ENCODE results near the gene APOBEC4. TPM values are rescaled to one million over a fixed set of nuclear protein-coding genes. Genes with fewer than 3 reads are reported as not detected.

APOBEC4 gene
- total RNA-seq, 1 donor from 2014 or later, result not detected

DNA sequence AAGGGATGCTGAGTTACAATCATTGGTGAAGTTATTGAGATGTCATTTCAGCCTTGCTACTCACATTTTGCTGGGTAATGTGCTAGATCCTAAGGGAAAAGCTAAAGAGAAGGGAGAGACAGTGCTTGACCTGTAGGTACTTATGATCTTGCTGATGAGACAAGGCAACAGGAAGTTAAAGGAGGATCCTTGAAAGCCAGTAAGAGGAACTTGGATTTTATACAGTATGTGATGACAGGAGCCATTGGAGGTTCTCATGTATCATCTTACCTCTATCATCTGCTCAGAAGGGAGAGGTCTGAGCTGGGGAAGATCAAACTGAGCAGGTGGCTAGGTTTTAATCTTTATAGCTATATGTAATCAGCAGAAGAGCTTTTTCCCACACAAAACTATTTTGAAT lies 6.3 kb downstream of the APOBEC4 start:
- no peak overlapping the region for H3K27ac ChIP-seq
- Mint-ChIP-seq H3K36me3 (no peaks in the 10 kb centered on the region), H3K27me3 (ENCODE audit: insufficient read depth, low read depth) (no peaks in the 10 kb centered on the region), H3K27ac (no peak overlapping the region), H3K4me3 (no peak overlapping the region), H3K9me3 (no peaks in the 10 kb centered on the region), H3K4me1 (peaks cover 17% of the 10 kb centered on the region)
- H3K79me2 ChIP-seq (ENCODE audit: low read depth), result no peaks in the 10 kb centered on the region
- no peak for TF ChIP-seq EZH2 (IDR thresholded peaks at IDR 0.05)
- TF ChIP-seq EZH2phosphoT487 (IDR thresholded peaks at IDR 0.05), result no peak
- TF ChIP-seq, protein P1, sequence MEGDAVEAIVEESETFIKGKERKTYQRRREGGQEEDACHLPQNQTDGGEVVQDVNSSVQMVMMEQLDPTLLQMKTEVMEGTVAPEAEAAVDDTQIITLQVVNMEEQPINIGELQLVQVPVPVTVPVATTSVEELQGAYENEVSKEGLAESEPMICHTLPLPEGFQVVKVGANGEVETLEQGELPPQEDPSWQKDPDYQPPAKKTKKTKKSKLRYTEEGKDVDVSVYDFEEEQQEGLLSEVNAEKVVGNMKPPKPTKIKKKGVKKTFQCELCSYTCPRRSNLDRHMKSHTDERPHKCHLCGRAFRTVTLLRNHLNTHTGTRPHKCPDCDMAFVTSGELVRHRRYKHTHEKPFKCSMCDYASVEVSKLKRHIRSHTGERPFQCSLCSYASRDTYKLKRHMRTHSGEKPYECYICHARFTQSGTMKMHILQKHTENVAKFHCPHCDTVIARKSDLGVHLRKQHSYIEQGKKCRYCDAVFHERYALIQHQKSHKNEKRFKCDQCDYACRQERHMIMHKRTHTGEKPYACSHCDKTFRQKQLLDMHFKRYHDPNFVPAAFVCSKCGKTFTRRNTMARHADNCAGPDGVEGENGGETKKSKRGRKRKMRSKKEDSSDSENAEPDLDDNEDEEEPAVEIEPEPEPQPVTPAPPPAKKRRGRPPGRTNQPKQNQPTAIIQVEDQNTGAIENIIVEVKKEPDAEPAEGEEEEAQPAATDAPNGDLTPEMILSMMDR (IDR thresholded peaks at IDR 0.05), result no peak
- no peak for DNase-seq (ENCODE audit: low spot score)
- no peaks in the 10 kb centered on the region for H3K9me3 ChIP-seq (ENCODE audit: low read depth)
- no peaks in the 10 kb centered on the region for H3K4me1 ChIP-seq
- no peaks in the 10 kb centered on the region for H4K20me1 ChIP-seq (ENCODE audit: low read depth)
- H3K4me3 ChIP-seq, result no peak overlapping the region
- H3K4me2 ChIP-seq, result no peak overlapping the region
- no peaks in the 10 kb centered on the region for H3K36me3 ChIP-seq
- H3F3A ChIP-seq (ENCODE audit: low read depth), result no peaks in the 10 kb centered on the region
- no peaks in the 10 kb centered on the region for H3K27me3 ChIP-seq
- H3K9ac ChIP-seq, result no peak overlapping the region
- no peak overlapping the region for H2AFZ ChIP-seq (replicated peaks)

DNA sequence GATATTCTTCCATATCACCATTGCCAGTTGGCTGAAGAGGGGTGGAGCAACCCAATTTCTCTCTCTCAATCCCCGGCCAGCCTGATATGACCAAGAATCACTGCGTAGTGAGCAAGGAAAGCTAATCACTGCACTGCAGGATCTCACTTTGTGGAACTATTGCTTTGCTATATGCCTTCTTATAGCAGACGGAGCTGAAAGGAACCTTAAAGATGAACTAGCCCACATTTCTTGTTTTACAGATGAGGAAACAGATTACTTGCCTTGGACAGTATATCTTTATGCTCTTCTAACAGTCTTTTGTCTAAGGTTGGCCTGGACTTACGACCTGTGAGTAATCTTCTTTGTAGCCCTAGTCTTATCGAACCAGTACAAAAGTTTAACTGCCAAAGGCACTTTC lies 7.6 kb downstream of the APOBEC4 start:
- H3K9ac ChIP-seq, result no peak overlapping the region
- no peak overlapping the region for H3K4me2 ChIP-seq
- Mint-ChIP-seq H3K36me3 (no peaks in the 10 kb centered on the region), H3K27me3 (ENCODE audit: insufficient read depth, low read depth) (peaks cover 2% of the 10 kb centered on the region), H3K27ac (no peak overlapping the region), H3K4me3 (no peak overlapping the region), H3K4me1 (peaks cover 11% of the 10 kb centered on the region), H3K9me3 (no peaks in the 10 kb centered on the region)
- DNase-seq (ENCODE audit: low spot score), result no peak
- no peaks in the 10 kb centered on the region for H3K9me3 ChIP-seq (ENCODE audit: low read depth)
- H3K79me2 ChIP-seq (ENCODE audit: low read depth), result no peaks in the 10 kb centered on the region
- no peak overlapping the region for H3K27ac ChIP-seq
- H3F3A ChIP-seq (ENCODE audit: low read depth), result no peaks in the 10 kb centered on the region
- H2AFZ ChIP-seq (replicated peaks), result no peak overlapping the region
- no peak for TF ChIP-seq EZH2phosphoT487 (IDR thresholded peaks at IDR 0.05)
- TF ChIP-seq EZH2 (IDR thresholded peaks at IDR 0.05), result no peak
- TF ChIP-seq, protein P1 (IDR thresholded peaks at IDR 0.05), result no peak
- H3K4me3 ChIP-seq, result no peak overlapping the region
- no peaks in the 10 kb centered on the region for H3K36me3 ChIP-seq
- H3K4me1 ChIP-seq, result no peaks in the 10 kb centered on the region
- H3K27me3 ChIP-seq, result no peaks in the 10 kb centered on the region
- H4K20me1 ChIP-seq (ENCODE audit: low read depth), result no peaks in the 10 kb centered on the region

DNA sequence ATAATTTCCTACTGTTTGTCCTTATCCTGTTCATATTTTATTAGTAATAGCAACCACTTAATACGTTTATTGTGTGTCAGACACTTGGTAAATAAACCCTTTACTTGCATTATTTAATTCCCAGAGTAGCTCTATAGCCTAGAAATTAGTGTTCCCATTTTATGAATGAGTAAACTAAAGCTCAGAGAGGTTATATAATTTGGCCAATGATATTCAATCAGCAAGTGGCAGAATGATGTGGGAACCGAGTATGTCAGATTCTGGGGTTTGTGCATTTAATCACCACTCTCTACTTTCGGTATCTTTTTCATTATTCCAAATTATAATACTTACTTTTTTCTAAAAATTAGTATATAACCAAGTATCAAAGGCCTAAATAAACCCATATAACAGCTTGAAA lies 10.9 kb downstream of the APOBEC4 start:
- Histone ChIP-seq H3K4me1 (no peaks in the 10 kb centered on the region), H4K20me1 (ENCODE audit: low read depth) (no peaks in the 10 kb centered on the region), H3K4me2 (no peak overlapping the region), H3K27ac (no peak overlapping the region), H2AFZ (replicated peaks) (no peak overlapping the region), H3K4me3 (no peak overlapping the region), H3K36me3 (no peaks in the 10 kb centered on the region), H3F3A (ENCODE audit: low read depth) (peaks cover under 1% of the 10 kb centered on the region), H3K9ac (no peak overlapping the region), H3K79me2 (ENCODE audit: low read depth) (no peaks in the 10 kb centered on the region), H3K9me3 (ENCODE audit: low read depth) (no peaks in the 10 kb centered on the region), H3K27me3 (peaks cover 10% of the 10 kb centered on the region)
- H3K9me3 Mint-ChIP-seq, result no peaks in the 10 kb centered on the region
- H3K27me3 Mint-ChIP-seq (ENCODE audit: insufficient read depth, low read depth), result peaks cover 2% of the 10 kb centered on the region
- DNase-seq (ENCODE audit: low spot score), result no peak
- H3K36me3 Mint-ChIP-seq, result no peaks in the 10 kb centered on the region
- H3K4me1 Mint-ChIP-seq, result peaks cover 13% of the 10 kb centered on the region
- no peak overlapping the region for H3K27ac Mint-ChIP-seq
- TF ChIP-seq, protein P1 (IDR thresholded peaks at IDR 0.05), result no peak
- no peak for TF ChIP-seq EZH2phosphoT487 (IDR thresholded peaks at IDR 0.05)
- no peak for TF ChIP-seq EZH2 (IDR thresholded peaks at IDR 0.05)
- no peak overlapping the region for H3K4me3 Mint-ChIP-seq

All from neural progenitor cell (in vitro differentiated cells).